Natural killer cell (primary cell): ENCODE data around the gene DMRTA2. TPM values are rescaled to one million over a fixed set of nuclear protein-coding genes. Genes with fewer than 3 reads are reported as not detected.

ENCODE experiments used
- ATAC-seq, 3 donors: fragments of 150-1000 bp in 2 of 3; fragments of 200-7000 bp in 1 of 3; cut with Tn5 transposase; 1 replicate in 1 of 3; 2 replicates in 2 of 3; pipeline ENCODE4 v1.10.0; 2021; ENCODE audit warnings: mild to moderate bottlenecking in 2 of 3, moderate library complexity in 2 of 3
- DNase-seq, 2 donors: peaks; one replicate each; pipeline versions ENCODE4 v3.0.0 to v3.0.0-alpha.2; 2013 to 2021; ENCODE audit warnings: mixed read lengths in 1 of 2
- H3K27ac ChIP-seq: one replicate; pipeline ENCODE4 v1.5.1; 2013; ENCODE audit warnings: mild to moderate bottlenecking, low read length
- H3K27me3 ChIP-seq: one replicate; pipeline ENCODE4 v1.6.1; 2013; ENCODE audit warnings: low read length; ENCODE audit not compliant: control insufficient read depth, insufficient read depth
- H3K36me3 ChIP-seq: one replicate; pipeline ENCODE4 v1.6.1; 2013; ENCODE audit warnings: low read length; ENCODE audit not compliant: control insufficient read depth, insufficient read depth
- H3K4me1 ChIP-seq: one replicate; pipeline ENCODE4 v1.6.1; 2013; ENCODE audit warnings: low read length; ENCODE audit not compliant: control insufficient read depth, insufficient read depth
- H3K4me3 ChIP-seq: one replicate; pipeline ENCODE4 v1.5.1; 2013; ENCODE audit warnings: low read length
- H3K9me3 ChIP-seq: one replicate; pipeline ENCODE4 v1.6.1; 2013; ENCODE audit warnings: low read length; ENCODE audit not compliant: control insufficient read depth, insufficient read depth
- H3K27ac Mint-ChIP-seq, 2 donors: one replicate each; pipeline ENCODE4 v1.8.0; 2022; ENCODE audit warnings: mild to moderate bottlenecking in 2 of 2, mixed read lengths in 2 of 2, moderate library complexity in 1 of 2
- H3K27me3 Mint-ChIP-seq, 2 donors: one replicate each; pipeline ENCODE4 v1.8.0; 2022; ENCODE audit warnings: low read depth in 2 of 2, mixed read lengths in 2 of 2
- H3K36me3 Mint-ChIP-seq: one replicate; pipeline ENCODE4 v1.8.0; 2022; ENCODE audit warnings: mixed read lengths
- H3K4me1 Mint-ChIP-seq, 2 donors: one replicate each; pipeline ENCODE4 v1.8.0; 2022; ENCODE audit warnings: mixed read lengths in 2 of 2
- H3K4me3 Mint-ChIP-seq: one replicate; pipeline ENCODE4 v1.8.0; 2022; ENCODE audit warnings: mild to moderate bottlenecking, moderate library complexity, mixed read lengths
- H3K9me3 Mint-ChIP-seq, 2 donors: one replicate each; pipeline ENCODE4 v1.8.0; 2022; ENCODE audit warnings: mixed read lengths in 2 of 2
- CTCF ChIP-seq: fragments of 200-600 bp; IDR thresholded peaks from one replicate; pipeline ENCODE4 v1.8.0; 2022; ENCODE audit warnings: antibody characterized with exemption
- WGBS: methylation state at CpG from one replicate; pipeline ENCODE4 v1.1.7; 2013; ENCODE audit warnings: missing lambda C conversion rate; ENCODE audit not compliant: insufficient coverage; 5-methylcytosine and 5-hydroxymethylcytosine counted together
- intact Hi-C: fragments of 100-400 bp; cut with micrococcal nuclease; formaldehyde crosslinking; loops from one replicate; pipeline ENCODE4 v1.14.2; 2022
- total RNA-seq, 4 donors: library from RNA; stranded (reverse); fragments of 120-200 nt in 1 of 4; gene quantifications; one replicate each; pipeline versions ENCODE4 v1.2.3 to v1.2.4, GENCODE V29; 2013 to 2022

Gene DMRTA2
- total RNA-seq, 3 donors from 2014 or later (not counting 1 experiment from before 2014, with no cell fraction given) = not detected

DNA sequence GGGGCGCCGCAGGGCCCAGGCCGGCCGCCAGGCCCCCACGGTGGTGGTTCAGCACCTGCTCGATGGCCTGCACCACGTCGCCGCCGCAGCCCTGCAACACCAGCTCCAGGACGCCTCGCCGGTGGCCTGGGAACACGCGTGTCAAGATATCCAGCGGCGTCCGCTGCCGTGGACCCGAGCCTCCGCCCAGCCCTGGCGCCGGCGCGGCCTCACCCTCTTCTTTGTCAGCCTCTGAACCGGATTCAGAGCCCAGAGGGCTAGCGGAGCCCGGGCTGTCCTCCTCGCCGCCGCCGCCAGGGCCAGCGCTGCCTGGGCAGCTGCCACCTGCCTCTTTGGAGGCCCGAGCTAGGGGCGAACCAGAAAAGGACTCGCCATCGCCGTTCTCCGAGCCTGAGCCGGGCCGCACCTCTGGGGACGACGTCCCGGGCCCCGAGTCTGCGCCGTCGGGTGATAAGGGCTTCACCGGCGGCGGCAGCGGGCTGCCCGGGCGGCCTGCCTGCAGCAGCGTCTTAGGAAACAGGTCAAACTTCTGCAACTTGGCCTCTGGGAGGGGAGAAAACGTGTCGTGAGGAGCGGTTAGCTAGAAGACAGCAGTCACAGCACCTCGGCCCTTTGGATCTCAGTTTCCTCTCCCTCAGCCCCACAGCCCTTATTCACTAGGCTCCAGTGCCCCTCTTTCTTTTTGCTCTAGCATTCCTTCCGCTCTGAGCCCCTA lies 3.9 kb downstream of the DMRTA2 start:
- DNase-seq (no peak), ATAC-seq (peak in 1 of 3 donors; percentile 25)
- Mint-ChIP-seq H3K4me3 (peak overlapping the region; percentile 45), H3K27me3 (peaks cover 75 to 77% of the 10 kb centered on the region in 2 donors), H3K4me1 (peaks cover 41 to 53% of the 10 kb centered on the region in 2 donors), H3K9me3 (no peaks in the 10 kb centered on the region), H3K36me3 (peaks cover 13% of the 10 kb centered on the region), H3K27ac (no peak overlapping the region)
- TF ChIP-seq CTCF = no peak
- H3K9me3 ChIP-seq = no peaks in the 10 kb centered on the region
- no peaks in the 10 kb centered on the region for H3K36me3 ChIP-seq
- H3K4me3 ChIP-seq = no peak overlapping the region
- no peak overlapping the region for H3K27ac ChIP-seq
- H3K27me3 ChIP-seq = peaks cover 60% of the 10 kb centered on the region
- intact Hi-C loops = no loop called here
- WGBS = 9% methylated on average over 60 of the region's 60 CpGs
- H3K4me1 ChIP-seq = peaks cover 31% of the 10 kb centered on the region

DNA sequence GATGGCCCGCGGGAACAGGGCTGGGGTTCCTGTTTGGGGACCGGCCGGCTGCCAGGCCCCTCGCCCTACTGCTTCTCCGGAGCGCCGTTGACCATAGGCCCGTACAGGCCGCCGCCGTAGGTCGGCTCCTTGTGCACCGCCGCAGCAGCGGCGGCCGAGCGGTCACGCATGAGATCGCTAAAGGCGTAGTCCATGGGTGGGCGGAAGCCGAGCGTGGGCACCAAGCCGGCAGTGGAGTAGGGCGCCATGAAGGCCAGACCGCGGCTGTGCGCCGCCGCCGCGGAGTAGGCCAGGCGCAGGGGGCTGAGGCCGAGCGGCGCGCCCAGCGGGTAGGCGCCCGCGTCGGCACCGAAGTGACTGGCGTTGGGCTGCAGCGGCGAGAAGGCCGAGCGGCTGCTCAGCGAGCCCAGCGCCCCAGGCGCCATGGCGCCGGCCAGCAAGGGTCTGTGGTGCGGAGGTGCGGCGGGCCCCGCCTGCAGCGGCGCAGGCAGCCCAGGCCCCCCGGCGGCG lies 4.6 kb downstream of the DMRTA2 start:
- ATAC-seq (peak in 1 of 3 donors; percentile 33), DNase-seq (no peak)
- Mint-ChIP-seq H3K4me3 (no peak overlapping the region), H3K4me1 (peaks cover 34 to 46% of the 10 kb centered on the region in 2 donors), H3K27ac (no peak overlapping the region), H3K27me3 (peaks cover 73 to 77% of the 10 kb centered on the region in 2 donors), H3K36me3 (peaks cover 8% of the 10 kb centered on the region), H3K9me3 (no peaks in the 10 kb centered on the region)
- no peaks in the 10 kb centered on the region for H3K36me3 ChIP-seq
- peaks cover 61% of the 10 kb centered on the region for H3K27me3 ChIP-seq
- no peak for TF ChIP-seq CTCF
- H3K4me3 ChIP-seq = no peak overlapping the region
- H3K27ac ChIP-seq = no peak overlapping the region
- 5% methylated on average over 64 of the region's 64 CpGs for WGBS
- peaks cover 26% of the 10 kb centered on the region for H3K4me1 ChIP-seq
- intact Hi-C loops = no loop called here
- H3K9me3 ChIP-seq = no peaks in the 10 kb centered on the region

- H3K27ac ChIP-seq = no peak overlapping the region
- H3K9me3 Mint-ChIP-seq = no peaks in the 10 kb centered on the region
- TF ChIP-seq CTCF = no peak
- no peaks in the 10 kb centered on the region for H3K36me3 ChIP-seq
- DNase-seq (no peak), ATAC-seq (no peak)
- H3K27me3 Mint-ChIP-seq = peaks cover 73 to 77% of the 10 kb centered on the region in 2 donors
- WGBS = 10% methylated on average over 14 of the region's 20 CpGs
- H3K27me3 ChIP-seq = peaks cover 57% of the 10 kb centered on the region
- H3K4me1 ChIP-seq = peaks cover 21% of the 10 kb centered on the region
- H3K4me3 ChIP-seq = no peak overlapping the region
- no peak overlapping the region for H3K27ac Mint-ChIP-seq
- H3K9me3 ChIP-seq = no peaks in the 10 kb centered on the region
- intact Hi-C loops = no loop called here
- H3K36me3 Mint-ChIP-seq = peaks cover 8% of the 10 kb centered on the region
- H3K4me3 Mint-ChIP-seq = peak overlapping the region; percentile 25
- H3K4me1 Mint-ChIP-seq = peaks cover 28 to 40% of the 10 kb centered on the region in 2 donors
Observed at GRCh38 chr1:50417946-50418599, 5.2 kb downstream of the DMRTA2 start.
